Articular chondrocyte of knee joint (primary cell): ENCODE measurements around the gene ANAPC15. TPM values are rescaled to one million over a fixed set of nuclear protein-coding genes. Genes with fewer than 3 reads are reported as not detected.

Experiments
- small RNA-seq: library from RNA; depleted of rRNA; stranded (forward); fragments of <200 nt; gene quantifications from one replicate; pipeline ENCODE3, GENCODE V24; 2012
- total RNA-seq: library from RNA; depleted of rRNA; stranded (reverse); fragments of >200 nt; gene quantifications from 2 replicates; pipeline ENCODE4 v1.2.3, GENCODE V29; 2012

ANAPC15 gene
- 21.0 and 23.5 TPM in 2 replicates for total RNA-seq

GRCh38 chr11:72112143-72112977 lies at the start of gene ANAPC15:
TSS of gene ANAPC15 (minus strand) at chr11:72112695. CDS start at chr11:72111276, 1,419 bp downstream.

DNA sequence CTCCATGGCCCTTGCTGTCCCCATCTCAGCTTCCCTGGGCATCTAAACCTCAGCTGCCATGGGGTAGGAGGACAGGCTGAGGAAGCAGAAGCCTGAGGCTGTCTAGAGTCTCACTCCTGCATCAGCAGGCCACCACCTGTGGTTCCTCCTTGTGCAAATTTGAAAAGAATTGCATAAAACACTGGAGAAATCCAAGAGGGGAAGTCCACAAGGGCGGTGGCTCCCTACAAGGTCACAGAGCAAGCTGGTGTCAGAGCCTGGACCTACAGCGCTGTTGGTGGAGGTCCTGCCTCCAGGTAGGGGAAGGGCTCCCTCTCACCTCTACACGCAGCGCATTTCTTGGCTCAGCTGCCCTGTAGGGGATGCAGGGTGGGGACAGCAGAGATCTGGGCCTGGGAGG lies 23.0 kb upstream of the ANAPC15 start, which contains the start of gene FOLR3:
FOLR3 (plus strand) TSS at position 253 of the 400 bp plus-strand sequence. CDS start 228 bp downstream, outside the sequence.

GRCh38 chr11:72105888-72106287 lies 6.6 kb downstream of the ANAPC15 start, which contains the start of gene TOMT:
TSS of gene TOMT (plus strand) at chr11:72105924. CDS start at chr11:72105952, 28 bp downstream.

DNA sequence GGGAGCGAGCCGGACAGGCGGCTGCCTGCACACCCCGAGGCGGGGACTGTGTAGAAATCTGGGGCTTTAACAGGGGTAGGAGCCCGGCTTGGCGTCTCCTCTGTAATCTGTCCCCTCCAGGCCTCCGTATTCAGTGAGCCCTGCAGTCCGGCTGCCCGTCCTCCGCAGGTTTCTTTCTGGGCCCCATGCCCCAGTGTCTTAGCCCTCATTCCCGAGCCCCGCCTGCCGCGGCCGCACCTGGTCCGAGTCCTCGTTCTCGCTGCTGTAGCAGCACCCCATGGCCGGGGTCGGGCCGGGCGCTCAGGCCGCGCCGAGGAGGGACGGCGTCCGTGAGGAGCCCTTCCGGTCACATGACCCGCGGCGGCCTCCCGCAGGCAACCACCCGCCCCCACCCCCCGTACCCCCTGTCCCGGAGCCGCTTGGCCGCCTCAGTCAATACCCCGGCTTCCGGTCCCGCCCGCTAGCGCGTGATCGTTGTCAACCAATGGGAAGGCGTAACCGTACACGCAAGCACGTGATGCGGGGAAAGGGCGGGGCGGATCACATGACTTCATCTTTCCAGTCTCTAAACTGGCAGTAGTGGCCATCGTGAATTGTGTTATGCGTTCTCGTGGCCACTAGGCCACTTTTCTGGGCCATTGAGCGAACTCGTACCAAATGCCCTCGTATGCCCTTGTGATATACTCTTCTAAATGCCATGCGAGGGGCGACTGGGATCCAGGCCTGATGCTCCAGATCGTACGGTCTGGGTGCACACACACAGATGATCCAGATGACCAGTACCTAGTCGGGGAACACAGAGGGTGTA lies 9.3 kb downstream of the ANAPC15 start, which contains the start of gene LAMTOR1:
LAMTOR1 (minus strand) TSS at position 352 of the 808 bp plus-strand sequence; CDS start at position 279, 73 bp downstream.

GRCh38 chr11:72080326-72081183 lies 31.9 kb downstream of the ANAPC15 start, which contains the start of the genes LRRC51 and NUMA1:
TSS of gene LRRC51 (plus strand) at chr11:72080850. CDS start at chr11:72089084, 8,234 bp downstream.
TSS of gene NUMA1 (minus strand) at chr11:72080542. CDS start at chr11:72035943, 44,599 bp downstream.

Small RNA genes within 50 kb of the gene (small RNA-seq; reads per million reads assigned to genes)
- 1.2 reads per million, percentile 52 among the genes with 10 or more reads in this experiment for gene MIR3165

Other genes with a start within 250 kb of the ANAPC15 start
- gene DEFB131B, start 234.2 kb downstream of the ANAPC15 start, total RNA-seq, result not detected in 2 replicates
- 6.1 and 6.8 TPM in 2 replicates for gene XNDC1N, start 184.1 kb downstream of the ANAPC15 start, total RNA-seq
- gene RNF121, start 183.6 kb downstream of the ANAPC15 start, total RNA-seq, result 23.2 and 25.1 TPM in 2 replicates
- 2.8 and 5.6 TPM in 2 replicates for gene IL18BP, start 113.8 kb downstream of the ANAPC15 start, total RNA-seq
- gene NUMA1, start 32.2 kb downstream of the ANAPC15 start, total RNA-seq, result 189 and 190 TPM in 2 replicates
- 4.2 and 5.4 TPM in 2 replicates for gene LRRC51, start 31.8 kb downstream of the ANAPC15 start, total RNA-seq
- gene LAMTOR1, start 9.4 kb downstream of the ANAPC15 start, total RNA-seq, result 87.4 and 99.0 TPM in 2 replicates
- not detected in 2 replicates for gene TOMT, start 6.8 kb downstream of the ANAPC15 start, total RNA-seq
- gene FOLR3, start 23.0 kb upstream of the ANAPC15 start, total RNA-seq, result 0.78 and 1.1 TPM in 2 replicates
- 0.54 TPM in 1 of 2 replicates, not detected in the other for gene FOLR1, start 79.4 kb upstream of the ANAPC15 start, total RNA-seq
- gene FOLR2, start 104.1 kb upstream of the ANAPC15 start, total RNA-seq, result not detected in 2 replicates
- 39.5 and 46.3 TPM in 2 replicates for gene INPPL1, start 112.1 kb upstream of the ANAPC15 start, total RNA-seq
- gene PHOX2A, start 131.5 kb upstream of the ANAPC15 start, total RNA-seq, result not detected in 2 replicates